Measurements from ENCODE around the gene ACADSB.

ACADSB gene

GRCh38 chr10:123092635-123093414 is 84.0 kb downstream of the ACADSB start:
- no peak for TF ChIP-seq CTCF (conservative IDR thresholded peaks at IDR 0.05; ENCODE audit: low read depth, low read length)
- DNase-seq (ENCODE audit: low read depth) = no peak
- no peak overlapping the region for H3K4me3 ChIP-seq (ENCODE audit: low read length)

- DNase-seq (ENCODE audit: low read depth) = no peak
- TF ChIP-seq CTCF (conservative IDR thresholded peaks at IDR 0.05; ENCODE audit: low read depth, low read length) = no peak
- no peak overlapping the region for H3K4me3 ChIP-seq (ENCODE audit: low read length)
Observed at GRCh38 chr10:123093489-123093888, 84.7 kb downstream of the ACADSB start.

GRCh38 chr10:123096452-123096851 is 87.6 kb downstream of the ACADSB start:
- DNase-seq (ENCODE audit: low read depth) = no peak
- no peak for TF ChIP-seq CTCF (conservative IDR thresholded peaks at IDR 0.05; ENCODE audit: low read depth, low read length)
- no peak overlapping the region for H3K4me3 ChIP-seq (ENCODE audit: low read length)

GRCh38 chr10:123097039-123097438 is 88.2 kb downstream of the ACADSB start:
- no peak for TF ChIP-seq CTCF (conservative IDR thresholded peaks at IDR 0.05; ENCODE audit: low read depth, low read length)
- H3K4me3 ChIP-seq (ENCODE audit: low read length) = no peak overlapping the region
- no peak for DNase-seq (ENCODE audit: low read depth)

GRCh38 chr10:123100030-123100762 is 91.4 kb downstream of the ACADSB start:
- no peak overlapping the region for H3K4me3 ChIP-seq (ENCODE audit: low read length)
- DNase-seq (ENCODE audit: low read depth) = no peak
- no peak for TF ChIP-seq CTCF (conservative IDR thresholded peaks at IDR 0.05; ENCODE audit: low read depth, low read length)

- H3K4me3 ChIP-seq (ENCODE audit: low read length) = no peak overlapping the region
- no peak for DNase-seq (ENCODE audit: low read depth)
- TF ChIP-seq CTCF (conservative IDR thresholded peaks at IDR 0.05; ENCODE audit: low read depth, low read length) = no peak
Observed at GRCh38 chr10:123101872-123102271, 93.1 kb downstream of the ACADSB start.

- no peak for DNase-seq (ENCODE audit: low read depth)
- no peak for TF ChIP-seq CTCF (conservative IDR thresholded peaks at IDR 0.05; ENCODE audit: low read depth, low read length)
- no peak overlapping the region for H3K4me3 ChIP-seq (ENCODE audit: low read length)
Observed at GRCh38 chr10:123102673-123103072, 93.9 kb downstream of the ACADSB start.
